H1 (cell line): ENCODE results near the gene PXN. TPM values are rescaled to one million over a fixed set of nuclear protein-coding genes. Genes with fewer than 3 reads are reported as not detected.

ENCODE experiments used
- EGR1 ChIP-seq: IDR thresholded peaks from 2 replicates; pipeline ENCODE4 v1.6.1; 2011; ENCODE audit warnings: low read depth, low read length, borderline replicate concordance
- polyA plus RNA-seq, 7 experiments: library from polyadenylated mRNA; depleted of rRNA in 3 of 7; stranded (reverse) in 5 of 7; unstranded in 2 of 7; fragments of >200 nt in 5 of 7; fragments of 200-250 nt in 2 of 7; gene quantifications; 1 replicate in 5 of 7; 2 replicates in 1 of 7; 4 replicates in 1 of 7; pipeline versions ENCODE4 v1.2.1 to v1.2.3, GENCODE V29; 2011 to 2013; ENCODE audit warnings: missing spikeins in 2 of 7, mixed read lengths in 2 of 7
- total RNA-seq: library from RNA; stranded (reverse); fragmentation: NEBNext Ultra II Directional; extraction: Animal tissue kit (Norgen Biotek cat#: 25700); gene quantifications from 2 replicates; pipeline ENCODE4 v1.2.1, GENCODE V29; 2021
- TF ChIP-seq, protein P1 (sequence below): IDR thresholded peaks from 2 replicates; pipeline ENCODE4 v1.6.1; 2012; ENCODE audit warnings: inconsistent platforms

PXN gene
- total and polyA plus RNA-seq, 2 of the 8 experiments (the other 6 are each of a cell fraction or from before 2014, with no cell fraction given) = 51.0 to 105 TPM

GRCh38 chr12:120216742-120217605, 48.6 kb downstream of the PXN start (continued):
- TF ChIP-seq, protein P1, sequence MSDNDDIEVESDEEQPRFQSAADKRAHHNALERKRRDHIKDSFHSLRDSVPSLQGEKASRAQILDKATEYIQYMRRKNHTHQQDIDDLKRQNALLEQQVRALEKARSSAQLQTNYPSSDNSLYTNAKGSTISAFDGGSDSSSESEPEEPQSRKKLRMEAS = no peak
- no peak for TF ChIP-seq EGR1
